HUES6 (cell line): ENCODE data around the gene LZTS2.
"Not testable (repeated sequence)": the region's sequence is repeated elsewhere in the genome, so short reads cannot be mapped to it uniquely, and the experiment has no call there.

Experiments used
- H3K27ac ChIP-seq: 2 replicates; pipeline ENCODE4 v1.7.0; 2013; ENCODE audit warnings: low read depth, mild to moderate bottlenecking, low read length, inconsistent platforms
- H3K27me3 ChIP-seq: 2 replicates; pipeline ENCODE4 v1.6.1; 2013; ENCODE audit warnings: low read length; ENCODE audit not compliant: control insufficient read depth, insufficient read depth
- H3K36me3 ChIP-seq: 2 replicates; pipeline ENCODE4 v1.6.1; 2013; ENCODE audit warnings: low read length; ENCODE audit not compliant: control insufficient read depth, insufficient read depth
- H3K4me1 ChIP-seq: 2 replicates; pipeline ENCODE4 v1.6.1; 2013; ENCODE audit warnings: low read length; ENCODE audit not compliant: control insufficient read depth, insufficient read depth
- H3K4me3 ChIP-seq: 2 replicates; pipeline ENCODE4 v1.5.1; 2013; ENCODE audit warnings: low read depth, low read length
- H3K9ac ChIP-seq: one replicate; pipeline ENCODE4 v1.6.1; 2013; ENCODE audit warnings: mild to moderate bottlenecking, low read length
- H3K9me3 ChIP-seq: 2 replicates; pipeline ENCODE4 v1.6.1; 2013; ENCODE audit warnings: low read depth, low read length; ENCODE audit not compliant: control insufficient read depth, insufficient read depth

LZTS2 gene

GRCh38 chr10:100970076-100970913 lies 29.3 kb upstream of the LZTS2 start:
- Histone ChIP-seq H3K9ac (no peak overlapping the region), H3K4me1 (peaks cover 26% of the 10 kb centered on the region), H3K4me3 (peak overlapping the region; percentile 71), H3K9me3 (no peaks in the 10 kb centered on the region), H3K27ac (no peak overlapping the region), H3K36me3 (0 out of 2 replicates have a peak, but pooled peaks cover 5% of the 10 kb centered on the region), H3K27me3 (peaks cover 5% of the 10 kb centered on the region; the same call in 1 of the 2 replicates)

DNA sequence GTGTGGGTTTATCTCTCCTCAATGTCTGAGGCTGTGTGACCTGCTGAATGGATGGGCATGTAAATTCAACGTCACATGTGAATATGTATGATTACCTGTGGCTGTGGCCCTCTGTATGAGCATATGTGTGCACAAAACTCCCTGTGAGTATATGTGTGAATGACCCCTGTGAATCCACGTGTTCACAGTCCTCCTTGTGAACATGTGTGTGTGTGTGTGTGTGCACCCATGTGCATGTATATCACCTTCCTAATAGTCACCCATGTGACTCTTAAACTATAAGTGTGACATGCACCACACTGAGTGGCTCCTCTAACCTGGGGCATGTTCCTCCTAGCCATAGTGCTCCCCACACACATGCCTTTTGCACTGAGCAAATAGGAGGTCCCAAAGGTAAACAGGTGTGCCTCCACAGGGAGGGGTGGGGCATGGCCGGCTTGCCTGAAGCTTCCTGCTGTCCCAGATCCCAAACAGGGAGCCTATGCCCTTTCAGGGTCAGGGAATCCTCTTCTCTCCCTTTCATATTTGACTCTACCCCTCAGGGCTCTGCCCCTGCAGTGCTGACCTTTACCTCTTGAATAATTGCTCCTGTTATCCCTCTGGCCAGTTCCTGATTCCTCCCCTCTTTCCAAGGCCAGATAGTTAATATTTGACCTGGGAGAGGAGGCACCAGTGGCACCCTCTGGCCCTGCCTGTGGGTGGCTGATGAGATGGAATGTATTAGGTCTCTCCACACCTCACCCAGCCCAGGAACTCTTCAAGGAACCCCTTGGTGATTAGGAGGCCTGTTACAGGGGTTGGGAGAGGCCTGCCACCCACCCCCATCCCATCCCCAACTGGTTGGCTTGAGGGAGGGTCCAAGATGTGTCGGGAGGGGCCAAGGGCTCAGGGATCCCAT lies 28.4 kb upstream of the LZTS2 start:
- H3K27ac ChIP-seq: no peak overlapping the region

GRCh38 chr10:100972115-100972903 lies 27.3 kb upstream of the LZTS2 start:
- Histone ChIP-seq H3K36me3 (no peaks in the 10 kb centered on the region; the same call in 1 of the 2 replicates), H3K4me1 (peaks cover 26% of the 10 kb centered on the region), H3K27ac (no peak overlapping the region), H3K4me3 (no peak overlapping the region), H3K27me3 (peaks cover 5% of the 10 kb centered on the region; the same call in 1 of the 2 replicates), H3K9ac (no peak overlapping the region), H3K9me3 (no peaks in the 10 kb centered on the region)

More for the DNA sequence above, 28.4 kb upstream of the LZTS2 start:
- Histone ChIP-seq H3K27me3 (peaks cover 5% of the 10 kb centered on the region; the same call in 1 of the 2 replicates), H3K36me3 (no peaks in the 10 kb centered on the region; the same call in 1 of the 2 replicates), H3K4me1 (peaks cover 26% of the 10 kb centered on the region), H3K4me3 (no peak overlapping the region), H3K9ac (no peak overlapping the region), H3K9me3 (no peaks in the 10 kb centered on the region)

GRCh38 chr10:100972904-100973535 lies 26.6 kb upstream of the LZTS2 start:
- peaks cover under 1% of the 10 kb centered on the region; the same call in 1 of the 2 replicates for H3K36me3 ChIP-seq
- H3K9me3 ChIP-seq: no peaks in the 10 kb centered on the region
- H3K4me3 ChIP-seq: no peak overlapping the region
- H3K27me3 ChIP-seq: peaks cover 5% of the 10 kb centered on the region; the same call in 1 of the 2 replicates
- no peak overlapping the region for H3K27ac ChIP-seq
- H3K9ac ChIP-seq: no peak overlapping the region
- H3K4me1 ChIP-seq: peaks cover 26% of the 10 kb centered on the region

DNA sequence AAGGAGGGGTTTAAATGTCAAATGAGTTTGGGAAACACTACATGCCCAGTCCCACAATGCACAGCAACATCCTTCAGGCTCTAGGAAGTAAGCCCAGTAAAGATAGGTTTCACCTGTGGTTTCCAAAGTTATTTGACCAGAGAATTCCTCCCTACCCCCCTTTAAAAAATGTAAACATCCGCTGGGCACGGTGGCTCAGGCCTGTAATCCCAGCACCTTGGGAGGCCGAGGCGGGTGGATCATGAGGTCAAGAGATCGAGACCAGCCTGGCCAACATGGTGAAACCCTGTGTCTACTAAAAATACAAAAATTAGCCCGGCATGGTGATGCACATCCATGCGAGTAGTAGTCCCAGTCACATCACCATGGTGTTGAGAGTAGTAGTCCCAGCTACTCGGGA lies 24.2 kb upstream of the LZTS2 start:
- H3K36me3 ChIP-seq: peaks cover 22% of the 10 kb centered on the region
- not testable (repeated sequence) for H3K27me3 ChIP-seq, H3K27ac ChIP-seq, H3K4me3 ChIP-seq, H3K9ac ChIP-seq, H3K9me3 ChIP-seq
- peaks cover 18% of the 10 kb centered on the region for H3K4me1 ChIP-seq

GRCh38 chr10:100976906-100977305 lies 22.7 kb upstream of the LZTS2 start:
- Histone ChIP-seq H3K4me1 (peaks cover 6% of the 10 kb centered on the region; the same call in 1 of the 2 replicates), H3K4me3 (no peak overlapping the region), H3K27ac (no peak overlapping the region), H3K36me3 (peaks cover 34% of the 10 kb centered on the region), H3K9ac (no peak overlapping the region), H3K27me3 (no peaks in the 10 kb centered on the region), H3K9me3 (no peaks in the 10 kb centered on the region)

- no peaks in the 10 kb centered on the region for H3K27me3 ChIP-seq
- H3K4me3 ChIP-seq: no peak overlapping the region
- H3K9me3 ChIP-seq: no peaks in the 10 kb centered on the region
- H3K9ac ChIP-seq: no peak overlapping the region
- H3K36me3 ChIP-seq: peaks cover 34% of the 10 kb centered on the region
- no peak overlapping the region for H3K27ac ChIP-seq
- H3K4me1 ChIP-seq: peaks cover under 1% of the 10 kb centered on the region; the same call in 1 of the 2 replicates
Observed at GRCh38 chr10:100977436-100977835, 22.2 kb upstream of the LZTS2 start.

GRCh38 chr10:100978121-100978900 lies 21.3 kb upstream of the LZTS2 start:
- Histone ChIP-seq H3K36me3 (peaks cover 41% of the 10 kb centered on the region), H3K9ac (no peak overlapping the region), H3K27ac (no peak overlapping the region), H3K4me3 (no peak overlapping the region), H3K4me1 (no peaks in the 10 kb centered on the region), H3K9me3 (no peaks in the 10 kb centered on the region), H3K27me3 (no peaks in the 10 kb centered on the region)

DNA sequence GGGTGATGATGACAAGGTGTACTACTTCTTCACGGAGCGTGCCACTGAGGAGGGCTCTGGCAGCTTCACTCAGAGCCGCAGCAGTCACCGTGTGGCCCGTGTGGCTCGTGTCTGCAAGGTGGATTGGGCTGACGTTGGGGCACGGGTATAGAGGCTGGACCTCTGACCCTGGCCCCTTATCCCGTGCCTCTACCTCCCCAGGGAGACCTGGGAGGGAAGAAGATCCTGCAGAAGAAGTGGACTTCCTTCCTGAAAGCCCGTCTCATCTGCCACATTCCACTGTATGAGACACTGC lies 20.8 kb upstream of the LZTS2 start:
- Histone ChIP-seq H3K27me3 (no peaks in the 10 kb centered on the region), H3K9ac (no peak overlapping the region), H3K27ac (no peak overlapping the region), H3K4me1 (no peaks in the 10 kb centered on the region), H3K9me3 (no peaks in the 10 kb centered on the region), H3K36me3 (peaks cover 42% of the 10 kb centered on the region), H3K4me3 (no peak overlapping the region)
